GM19035 (cell line): Measurements from ENCODE around the gene FKBP2.

Source experiments
- ATAC-seq: cut with Tn5 transposase; IDR thresholded peaks from one replicate; pipeline ENCODE4 v1.9.1; 2021; ENCODE audit not compliant: unreplicated experiment

FKBP2 gene

DNA sequence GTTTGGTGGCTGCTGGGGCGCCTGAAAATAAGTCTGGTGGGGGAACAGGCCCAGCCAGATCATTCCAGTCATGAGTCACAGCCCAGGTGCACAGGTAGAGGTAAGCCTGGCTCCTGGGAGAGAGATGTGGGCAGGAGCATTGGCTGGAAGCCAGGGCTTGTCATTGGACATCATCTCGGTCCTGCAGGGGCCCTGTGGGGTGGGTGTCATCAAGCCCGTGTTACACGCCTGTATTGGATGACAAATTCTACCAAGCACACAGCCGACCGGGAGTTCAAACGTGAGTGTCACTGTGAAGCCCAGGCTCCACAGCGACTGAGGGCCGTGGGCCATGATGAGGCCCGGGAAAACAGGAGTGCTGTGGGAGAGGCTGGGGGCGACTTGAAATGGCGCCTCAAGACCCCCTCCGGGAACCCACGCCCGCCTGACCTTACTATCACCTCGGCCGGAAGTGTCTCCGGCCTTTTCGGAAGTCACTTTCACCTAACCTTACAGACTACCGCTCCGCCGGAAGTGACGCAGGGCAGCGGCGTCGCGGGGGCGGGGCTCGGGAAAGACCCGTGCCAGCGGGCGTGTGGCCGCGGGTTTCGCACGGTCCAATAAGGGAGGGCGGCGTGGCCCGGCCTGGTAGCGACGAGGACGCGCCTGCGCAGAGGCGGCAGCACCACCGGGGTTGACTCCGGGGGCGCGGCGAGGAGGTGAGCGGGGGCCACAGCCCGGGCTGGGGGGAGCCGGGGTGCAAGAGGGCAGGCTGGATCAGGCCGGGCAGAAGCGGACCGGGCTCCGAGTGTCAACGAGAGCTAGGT is at the start of gene FKBP2:
TSS of gene FKBP2 (plus strand) at position 661 of the 806 bp plus-strand sequence. CDS start 1,293 bp downstream, outside the sequence.
- ATAC-seq, result peak; percentile 54

DNA sequence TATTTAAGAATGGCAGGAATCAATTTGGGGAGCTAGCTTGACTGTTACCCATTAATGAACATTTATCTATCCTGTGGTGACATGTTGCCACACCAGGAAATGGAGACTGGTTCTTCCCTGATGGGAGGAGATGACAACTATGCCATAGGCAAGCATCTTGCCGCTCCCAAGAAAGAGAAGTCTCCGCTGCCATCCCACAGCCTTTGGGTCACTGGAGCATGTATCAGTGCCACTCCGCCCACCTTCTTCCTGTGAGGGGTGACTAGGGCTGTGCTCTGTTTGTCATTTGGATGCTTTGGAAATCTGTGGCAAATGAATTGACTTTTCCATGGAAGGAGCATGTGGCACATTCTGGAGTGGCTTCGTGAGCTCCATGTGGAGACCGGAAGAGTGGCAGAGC is 48.5 kb upstream of the FKBP2 start:
- no peak for ATAC-seq

DNA sequence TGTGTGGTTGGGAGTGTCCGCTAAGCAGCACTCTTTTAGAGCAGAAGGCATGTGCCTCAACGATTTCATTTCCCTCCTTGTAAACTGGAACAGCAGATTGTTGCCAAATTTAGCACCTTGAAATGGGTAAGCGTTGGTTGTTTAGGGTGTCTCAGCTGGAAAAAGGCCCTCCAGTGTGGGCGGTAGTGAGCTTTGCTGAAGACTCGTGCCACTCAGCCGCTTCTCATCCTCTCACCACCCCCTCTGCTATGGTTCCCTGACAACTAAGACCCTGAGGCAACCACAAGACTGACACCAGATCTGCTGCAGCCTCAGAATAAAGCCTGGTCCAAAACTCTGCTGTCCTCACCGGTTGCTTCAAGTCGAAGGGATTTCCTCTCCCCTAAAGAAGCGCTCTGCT is 44.3 kb upstream of the FKBP2 start:
- ATAC-seq, result no peak

DNA sequence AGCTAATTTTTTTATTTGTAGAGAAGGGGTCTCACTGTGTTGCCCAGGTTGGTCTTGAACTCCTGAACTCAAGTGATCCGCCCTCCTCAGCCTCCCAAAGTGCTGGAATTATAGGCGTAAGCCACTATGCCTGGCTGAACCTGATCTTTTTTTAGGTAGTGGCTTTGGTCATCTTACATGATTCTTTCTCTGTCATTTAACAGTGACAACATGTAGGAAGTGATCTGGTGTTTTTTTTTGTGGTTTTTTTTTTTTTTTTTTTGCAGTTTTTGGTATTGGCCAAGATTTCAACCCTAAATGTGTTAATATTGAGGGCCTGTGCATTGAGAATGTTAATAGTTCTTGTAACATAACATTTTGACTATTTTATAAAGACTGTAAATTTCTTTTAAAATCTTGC is 42.4 kb upstream of the FKBP2 start:
- no peak for ATAC-seq

DNA sequence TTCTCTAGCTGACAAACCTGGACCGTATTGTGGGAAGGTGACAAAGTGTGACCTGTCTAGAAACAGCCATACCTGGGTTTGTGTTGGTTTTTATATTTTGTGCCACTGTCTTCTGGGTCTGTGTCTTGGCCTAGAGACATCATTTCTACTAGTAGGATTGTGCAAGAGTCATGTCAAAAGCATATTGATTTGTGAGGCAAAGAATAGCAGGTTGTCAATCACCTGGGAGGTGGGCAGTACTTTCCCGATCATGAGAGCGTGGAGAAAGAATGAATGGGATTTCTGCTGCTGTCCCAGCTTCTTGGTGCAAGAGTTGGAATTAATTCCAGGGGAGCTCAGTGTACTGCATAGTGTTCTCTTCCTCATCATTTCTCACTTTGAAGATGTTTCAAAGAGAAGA is 39.4 kb upstream of the FKBP2 start:
- no peak for ATAC-seq

DNA sequence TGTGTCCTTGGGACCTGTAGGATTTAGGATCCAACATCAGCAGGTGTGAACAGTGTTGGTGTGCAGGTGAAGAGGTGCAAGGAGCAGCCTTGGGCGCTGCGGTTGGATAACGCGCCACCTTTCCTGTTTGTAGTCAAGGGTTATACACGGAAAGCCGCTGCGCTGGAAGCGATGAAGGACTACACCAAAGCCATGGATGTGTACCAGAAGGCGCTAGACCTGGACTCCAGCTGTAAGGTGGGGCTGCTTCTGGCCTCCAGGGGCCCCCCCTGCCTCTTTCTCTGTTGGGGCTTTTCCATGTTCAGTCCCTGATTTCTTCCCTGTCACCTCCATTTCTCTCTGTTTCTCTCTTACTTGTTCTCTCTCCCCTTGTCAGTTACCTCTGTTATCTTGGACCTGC is 37.9 kb upstream of the FKBP2 start:
- no peak for ATAC-seq

DNA sequence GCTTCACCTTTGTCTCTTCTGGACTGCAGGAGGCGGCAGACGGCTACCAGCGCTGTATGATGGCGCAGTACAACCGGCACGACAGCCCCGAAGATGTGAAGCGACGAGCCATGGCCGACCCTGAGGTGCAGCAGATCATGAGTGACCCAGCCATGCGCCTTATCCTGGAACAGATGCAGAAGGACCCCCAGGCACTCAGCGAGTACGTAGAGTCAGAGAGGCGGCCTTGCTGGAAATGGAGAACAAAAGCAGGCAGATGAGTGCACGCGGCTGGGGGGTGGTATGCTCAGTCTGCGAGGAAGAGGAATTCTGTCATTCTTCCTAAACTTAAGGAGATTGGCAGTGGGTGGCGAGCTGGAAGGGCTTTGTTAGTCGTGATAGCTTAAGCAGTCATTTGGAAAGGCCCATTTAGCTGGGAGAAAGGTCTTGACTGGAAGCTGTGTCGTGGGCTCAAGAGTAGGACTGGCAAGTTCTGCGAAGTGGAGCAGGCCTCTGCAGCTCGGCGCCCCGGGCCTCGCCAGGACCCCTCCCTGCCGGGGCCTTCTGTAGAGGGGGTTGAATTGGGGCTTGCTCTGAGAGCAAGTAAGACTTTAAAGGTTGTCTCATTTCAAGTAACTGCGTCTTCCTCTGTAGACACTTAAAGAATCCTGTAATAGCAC is 37.3 kb upstream of the FKBP2 start:
- no peak for ATAC-seq

DNA sequence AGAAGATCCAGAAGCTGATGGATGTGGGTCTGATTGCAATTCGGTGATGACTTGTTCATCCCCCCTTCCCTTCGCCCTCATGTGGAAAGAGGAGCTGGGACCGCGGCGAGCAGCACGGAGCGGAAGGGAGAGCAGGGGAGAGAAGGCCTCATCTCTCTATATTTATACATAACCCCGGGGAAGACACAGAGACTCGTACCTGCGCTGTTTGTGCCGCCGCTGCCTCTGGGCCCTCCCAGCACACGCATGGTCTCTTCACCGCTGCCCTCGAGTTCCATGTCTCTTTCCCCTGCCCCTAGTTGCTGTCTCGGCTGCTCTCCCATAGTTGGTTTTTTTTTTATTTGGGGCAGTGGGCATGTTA is 36.8 kb upstream of the FKBP2 start:
- no peak for ATAC-seq

DNA sequence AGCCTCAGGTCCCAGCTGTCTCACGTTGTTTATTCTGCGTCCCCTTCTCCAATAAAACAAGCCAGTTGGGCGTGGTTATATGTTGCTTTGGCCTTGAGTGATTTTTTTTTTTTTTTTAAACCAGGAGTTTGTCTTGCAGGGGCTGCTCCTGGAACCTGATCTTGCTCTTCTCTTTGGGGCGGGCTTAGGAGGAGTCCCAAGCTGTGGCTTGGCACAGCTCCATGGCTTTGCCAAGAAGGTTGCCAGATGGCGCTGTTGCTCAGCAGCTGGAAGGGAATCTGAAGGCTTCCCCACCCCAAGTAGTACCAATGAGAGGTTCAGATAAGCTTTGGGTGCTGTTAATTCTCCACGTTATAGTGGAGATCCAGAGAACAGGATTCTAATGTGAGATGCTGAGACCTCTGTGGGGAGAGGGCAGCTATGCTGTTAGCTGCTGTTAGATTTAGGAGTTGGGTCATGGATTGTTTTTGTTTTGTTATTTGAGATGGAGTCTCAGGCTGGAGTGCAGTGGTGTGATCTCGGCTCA is 36.4 kb upstream of the FKBP2 start:
- no peak for ATAC-seq

DNA sequence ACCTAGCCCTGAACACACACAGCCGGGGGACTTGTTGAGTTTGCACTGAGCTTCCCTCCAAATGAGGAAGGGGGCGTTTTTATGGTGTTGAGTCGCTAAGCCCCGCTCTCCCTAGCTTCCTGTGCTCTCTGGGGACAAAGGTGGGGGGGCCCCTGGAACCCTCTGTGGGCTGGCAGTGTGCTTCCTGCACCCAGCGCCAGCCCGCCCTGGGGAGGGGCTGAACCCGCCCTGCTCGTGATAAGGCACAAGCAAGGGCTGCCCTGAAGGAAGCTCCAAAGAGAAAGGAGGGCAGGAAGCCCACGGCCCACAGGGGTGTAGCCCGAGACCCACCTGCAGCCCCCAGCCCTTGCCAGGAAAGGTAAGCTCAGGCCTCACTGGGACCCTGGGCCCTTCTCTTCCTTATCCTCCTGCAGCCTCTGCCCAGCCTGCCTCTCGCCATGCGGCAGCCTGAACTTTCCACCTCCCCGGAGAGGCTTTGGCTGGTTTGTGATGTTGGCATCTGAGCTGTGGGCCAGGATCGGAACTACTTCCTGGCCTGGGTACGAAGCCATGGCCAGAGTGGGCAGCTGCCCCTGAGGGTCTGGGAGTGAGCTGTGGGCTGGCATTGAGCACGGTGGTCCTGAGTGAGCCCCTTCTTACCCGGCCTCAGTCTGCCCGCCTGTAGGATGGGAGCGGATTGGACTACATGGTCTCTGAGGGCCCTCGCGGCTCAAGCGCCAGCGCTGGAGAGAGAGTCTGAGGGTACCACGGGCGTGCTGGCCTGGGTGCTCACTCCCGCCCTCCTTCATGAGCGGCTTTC is 34.2 kb upstream of the FKBP2 start, which contains the start of gene FERMT3:
TSS of gene FERMT3 (plus strand) at position 265 of the 799 bp plus-strand sequence. CDS start 644 bp downstream, outside the sequence.
- ATAC-seq, result peak; percentile 38

DNA sequence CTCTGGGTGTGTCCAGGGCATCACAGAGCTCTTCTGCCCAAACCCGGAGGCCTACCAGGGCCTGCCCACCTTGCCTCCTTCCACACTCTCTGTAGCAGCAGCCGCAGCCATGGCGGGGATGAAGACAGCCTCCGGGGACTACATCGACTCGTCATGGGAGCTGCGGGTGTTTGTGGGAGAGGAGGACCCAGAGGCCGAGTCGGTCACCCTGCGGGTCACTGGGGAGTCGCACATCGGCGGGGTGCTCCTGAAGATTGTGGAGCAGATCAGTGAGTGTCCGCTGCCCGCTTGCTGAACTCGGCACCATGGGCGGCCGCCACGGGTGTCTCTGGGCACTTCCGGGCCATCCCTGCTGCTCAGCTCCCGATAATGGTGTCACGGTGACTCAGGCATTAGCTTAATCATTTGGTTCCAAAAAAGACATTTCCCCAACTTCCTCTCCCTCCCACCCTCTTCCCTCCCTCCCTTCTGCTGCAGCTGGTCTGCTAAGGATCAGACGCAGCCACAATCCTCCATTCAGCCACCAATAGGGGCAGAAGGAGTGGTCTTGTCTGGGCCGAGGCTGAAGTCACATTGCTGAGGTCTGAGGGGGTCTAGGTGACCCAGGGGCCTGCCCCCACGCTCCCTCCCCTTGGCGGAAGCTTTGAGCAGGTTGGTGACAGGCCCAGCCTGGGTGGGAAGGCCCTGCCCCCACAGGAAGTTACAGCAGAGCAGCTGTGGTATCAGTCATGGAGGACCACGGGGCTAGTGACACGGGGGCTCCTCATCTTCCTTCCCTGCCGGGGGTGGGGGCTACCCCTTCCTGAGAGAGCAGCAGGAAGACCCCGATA is 33.4 kb upstream of the FKBP2 start:
- ATAC-seq, result peak; percentile 59

DNA sequence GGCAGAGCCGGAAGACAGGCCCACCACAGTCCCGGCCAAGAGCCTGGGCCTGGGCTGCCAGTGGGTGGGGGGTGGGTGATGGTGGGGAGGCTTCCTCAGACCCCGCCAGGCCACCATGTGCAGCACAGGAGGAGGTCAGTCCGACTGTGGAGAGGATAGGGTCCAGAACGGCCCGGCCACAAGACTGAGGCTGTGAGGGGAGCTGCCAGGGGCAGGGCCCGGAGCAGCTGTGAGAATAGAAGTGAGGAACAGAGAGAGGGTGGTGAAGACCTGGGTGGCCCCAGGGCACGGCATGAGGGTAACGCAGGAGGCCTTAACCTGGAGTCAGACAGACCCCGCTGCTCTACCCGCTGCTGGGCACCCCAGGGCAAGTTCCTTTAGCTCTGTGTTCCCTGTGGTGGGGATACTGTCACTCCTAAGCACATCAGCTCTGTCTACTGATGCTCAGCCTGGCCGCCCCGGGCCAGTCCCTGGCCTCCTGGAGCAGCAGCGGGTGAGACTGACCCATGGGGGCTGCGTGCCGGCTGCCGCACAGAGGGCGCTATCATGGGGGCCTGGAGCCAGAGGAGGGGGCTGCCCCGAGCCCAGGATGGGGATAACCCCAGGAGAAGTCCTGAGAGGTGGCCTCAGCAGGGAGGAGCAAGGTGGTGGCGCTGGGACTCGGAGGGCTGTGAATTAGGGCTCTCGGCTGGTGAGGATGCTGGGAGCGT is 32.7 kb upstream of the FKBP2 start:
- no peak for ATAC-seq

DNA sequence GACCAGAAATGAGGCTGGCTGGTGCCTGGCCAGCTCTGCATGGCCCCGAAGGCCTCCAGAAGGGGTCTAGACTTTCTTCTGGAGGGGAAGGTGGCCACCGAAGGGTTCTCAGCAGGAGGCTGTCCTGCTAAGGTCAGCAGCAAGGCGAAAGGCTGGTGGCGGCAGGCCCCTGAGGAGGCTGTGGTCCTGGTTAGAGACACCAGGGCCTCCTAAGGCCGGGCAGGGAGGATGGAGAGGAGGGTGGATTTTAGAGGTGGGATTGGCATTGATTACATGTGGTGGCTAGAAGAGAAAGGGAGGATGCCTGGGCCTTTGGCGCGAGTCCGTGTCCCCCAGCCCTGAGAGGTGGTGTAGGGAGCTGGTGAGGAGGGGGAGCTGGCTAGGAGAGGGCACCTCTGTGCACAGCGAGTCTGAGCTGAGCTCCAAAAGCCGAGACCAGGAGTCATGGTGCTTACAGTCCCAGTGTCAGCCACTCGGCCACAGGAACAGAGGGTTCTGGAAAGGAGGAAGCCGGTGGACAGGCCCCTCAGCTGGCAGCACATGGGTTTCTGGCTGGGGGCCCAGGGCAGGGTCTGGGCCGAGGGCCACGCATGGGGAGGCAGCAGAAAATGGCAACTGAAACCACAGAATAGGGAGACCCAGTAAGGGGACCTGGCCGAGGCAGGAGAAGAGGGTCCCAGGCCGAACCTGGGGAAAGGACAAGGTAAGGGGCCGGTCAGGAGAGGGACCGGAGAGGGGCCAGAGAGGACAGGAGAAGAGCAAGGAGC is 31.9 kb upstream of the FKBP2 start:
- ATAC-seq, result no peak

DNA sequence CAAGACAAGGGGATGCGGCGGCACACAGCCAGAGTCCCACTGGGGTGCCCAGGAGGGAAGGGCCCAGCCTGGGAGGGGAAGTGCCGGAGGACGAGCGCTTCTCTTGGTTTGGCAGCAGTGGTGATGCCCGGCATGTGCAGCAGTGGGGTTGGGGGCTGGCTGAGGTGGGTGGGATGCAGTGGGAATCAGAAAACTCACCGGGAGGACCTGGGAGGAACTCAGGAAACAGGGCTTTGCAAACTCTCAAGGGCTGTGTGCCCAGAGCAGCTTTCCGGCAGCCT is 31.4 kb upstream of the FKBP2 start:
- no peak for ATAC-seq

DNA sequence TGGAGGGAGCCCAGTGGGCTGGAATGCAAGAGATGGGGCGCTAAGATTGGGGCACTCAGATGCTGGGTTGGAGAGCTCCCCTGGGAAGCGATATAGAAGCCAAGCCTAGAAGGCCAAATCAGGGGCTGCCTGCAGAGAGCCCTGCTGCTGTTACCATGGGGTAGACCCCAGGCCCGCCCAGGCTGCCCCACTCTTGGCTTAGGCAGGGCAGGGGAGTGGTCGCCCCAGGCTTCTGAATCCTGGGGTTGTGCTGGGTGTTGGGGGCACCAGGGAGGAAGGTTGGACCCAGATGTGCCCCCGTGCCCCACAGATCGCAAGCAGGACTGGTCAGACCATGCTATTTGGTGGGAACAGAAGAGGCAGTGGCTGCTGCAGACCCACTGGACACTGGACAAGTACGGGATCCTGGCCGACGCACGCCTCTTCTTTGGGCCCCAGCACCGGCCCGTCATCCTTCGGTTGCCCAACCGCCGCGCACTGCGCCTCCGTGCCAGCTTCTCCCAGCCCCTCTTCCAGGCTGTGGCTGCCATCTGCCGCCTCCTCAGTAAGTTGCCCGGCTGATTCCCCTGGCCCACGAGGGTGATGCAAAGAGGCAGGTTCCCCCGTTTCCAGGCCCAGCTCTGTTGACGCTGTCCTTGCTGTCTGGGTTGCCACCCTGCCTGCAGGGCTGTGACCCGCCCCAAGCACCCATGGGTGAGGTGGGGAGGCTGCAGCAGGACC is 30.4 kb upstream of the FKBP2 start:
- no peak for ATAC-seq

DNA sequence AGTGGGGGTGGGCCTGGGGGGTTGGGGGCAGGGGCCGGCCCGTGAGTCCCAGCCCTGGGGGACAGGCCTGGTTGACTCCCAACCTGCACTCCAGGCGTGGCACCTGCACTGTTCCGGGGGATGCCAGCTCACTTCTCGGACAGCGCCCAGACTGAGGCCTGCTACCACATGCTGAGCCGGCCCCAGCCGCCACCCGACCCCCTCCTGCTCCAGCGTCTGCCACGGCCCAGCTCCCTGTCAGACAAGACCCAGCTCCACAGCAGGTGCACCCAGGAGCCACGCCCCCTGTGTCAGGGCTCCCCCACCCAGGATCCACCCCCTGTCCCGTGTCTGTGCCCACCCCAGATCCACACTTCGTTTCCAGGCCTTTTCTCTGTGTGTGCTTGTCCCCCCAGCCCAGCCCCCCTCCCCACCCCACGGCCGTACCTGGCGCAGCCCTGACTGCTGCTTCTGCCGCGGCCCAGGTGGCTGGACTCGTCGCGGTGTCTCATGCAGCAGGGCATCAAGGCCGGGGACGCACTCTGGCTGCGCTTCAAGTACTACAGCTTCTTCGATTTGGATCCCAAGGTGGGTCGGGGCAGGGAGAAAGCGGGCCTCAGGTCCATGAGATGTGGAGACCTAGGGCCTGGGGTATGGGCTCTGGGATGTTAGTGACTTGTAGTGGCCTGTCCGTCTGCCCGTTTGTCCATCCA is 29.6 kb upstream of the FKBP2 start:
- no peak for ATAC-seq

DNA sequence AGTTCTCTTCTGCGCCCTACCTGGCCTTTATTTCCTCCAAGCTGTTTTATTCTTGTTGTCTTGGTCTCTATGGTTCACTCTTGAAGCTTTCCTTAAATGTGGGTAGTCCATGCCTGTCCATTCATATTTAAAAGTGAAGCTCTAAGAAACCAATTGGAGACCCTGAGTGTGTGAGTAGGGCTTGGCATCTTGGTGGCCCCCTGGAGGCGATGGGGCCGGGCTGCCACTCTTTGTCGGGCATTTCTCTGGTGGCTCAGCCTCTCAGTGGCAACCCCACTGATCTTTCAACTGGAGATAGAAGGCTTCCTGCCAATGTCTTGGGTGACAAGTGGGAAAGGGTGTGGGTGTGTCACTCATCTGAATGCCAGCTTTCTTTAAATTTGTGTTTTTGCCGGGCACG is 24.0 kb upstream of the FKBP2 start:
- no peak for ATAC-seq

DNA sequence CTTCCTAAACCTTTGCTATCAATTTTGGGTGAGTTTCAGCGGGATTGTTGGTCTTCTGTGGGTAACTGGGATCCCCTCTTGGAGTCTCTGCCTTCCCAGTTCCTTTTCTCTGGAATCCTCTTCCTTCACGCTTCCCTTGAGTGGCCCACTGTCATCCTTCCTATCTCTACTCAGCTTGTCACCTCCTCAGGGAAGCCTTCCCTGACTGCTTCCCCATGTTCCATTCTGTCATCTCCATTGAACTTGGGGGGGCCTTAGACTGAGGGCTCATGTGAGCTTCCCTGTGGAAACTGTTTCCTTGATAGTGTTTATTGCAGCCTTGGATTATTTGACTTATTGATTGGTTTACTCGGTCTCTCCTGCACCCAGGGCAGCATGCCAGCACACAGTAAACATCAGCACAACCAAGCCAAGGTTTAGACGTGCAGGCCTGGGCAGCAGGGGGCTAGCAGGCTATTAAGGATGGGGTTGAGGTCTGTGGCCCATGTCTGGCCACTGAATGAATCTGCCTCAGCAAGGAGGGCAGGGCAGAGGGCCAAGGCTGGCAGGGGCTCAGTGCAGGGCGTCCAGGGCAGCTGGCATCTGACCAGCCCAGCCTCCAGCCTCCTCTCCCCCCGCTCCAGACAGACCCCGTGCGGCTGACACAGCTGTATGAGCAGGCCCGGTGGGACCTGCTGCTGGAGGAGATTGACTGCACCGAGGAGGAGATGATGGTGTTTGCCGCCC is 22.1 kb upstream of the FKBP2 start:
- no peak for ATAC-seq
